Stomach smooth muscle (tissue), 2 donors: ENCODE measurements around the gene PPP1R26.
"Not testable (repeated sequence)": the region's sequence is repeated elsewhere in the genome, so short reads cannot be mapped to it uniquely, and the experiment has no call there.

Experiments used
- H3K27ac ChIP-seq: one replicate; pipeline ENCODE4 v1.7.0; 2013; ENCODE audit warnings: mild to moderate bottlenecking, low read length, inconsistent platforms
- H3K27me3 ChIP-seq, 2 donors: one replicate each; pipeline ENCODE4 v1.7.0; 2013; ENCODE audit warnings: low read length in 2 of 2; ENCODE audit not compliant: insufficient read depth in 2 of 2, control insufficient read depth in 1 of 2
- H3K36me3 ChIP-seq, 2 donors: one replicate each; pipeline ENCODE4 v1.7.0; 2013; ENCODE audit warnings: low read length in 2 of 2; ENCODE audit not compliant: control insufficient read depth in 2 of 2, insufficient read depth in 2 of 2
- H3K4me1 ChIP-seq: one replicate; pipeline ENCODE4 v1.7.0; 2013; ENCODE audit warnings: low read length; ENCODE audit not compliant: control insufficient read depth, insufficient read depth
- H3K4me3 ChIP-seq, 2 donors: one replicate each; pipeline ENCODE4 v1.7.0; 2013; ENCODE audit warnings: low read length in 2 of 2
- H3K9ac ChIP-seq, 2 donors: one replicate each; pipeline ENCODE4 v1.7.0; 2013; ENCODE audit warnings: low read length in 2 of 2, mild to moderate bottlenecking in 1 of 2
- H3K9me3 ChIP-seq, 2 donors: one replicate each; pipeline ENCODE4 v1.7.0; 2013; ENCODE audit warnings: low read length in 2 of 2; ENCODE audit not compliant: control insufficient read depth in 2 of 2
- donor health status: healthy.
- donor health status: Pancreatic carcinoma.

Gene PPP1R26

DNA sequence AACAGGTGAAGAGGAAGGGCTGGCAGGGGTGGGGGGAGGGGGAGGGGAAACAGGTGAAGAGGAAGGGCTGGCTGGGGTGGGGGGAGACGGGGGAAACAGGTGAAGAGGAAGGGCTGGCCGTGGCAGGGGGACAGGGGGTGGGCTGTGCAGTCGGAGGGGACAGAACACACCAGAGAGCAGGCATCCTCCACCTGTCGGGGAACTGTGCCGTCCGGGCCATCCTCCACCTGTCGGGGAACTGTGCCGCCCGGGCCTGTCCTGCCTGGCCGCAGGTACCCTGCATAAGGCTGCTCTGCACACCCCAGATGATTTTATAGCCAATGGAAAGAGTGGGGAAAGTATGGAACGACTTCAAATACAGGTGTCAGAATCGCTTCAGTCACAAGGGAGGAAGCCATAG, 32.5 kb upstream of the PPP1R26 start:
- H3K36me3 ChIP-seq, result no peaks in the 10 kb centered on the region
- no peak overlapping the region for H3K27ac ChIP-seq
- no peaks in the 10 kb centered on the region for H3K4me1 ChIP-seq
- no peaks in the 10 kb centered on the region for H3K9me3 ChIP-seq
- H3K4me3 ChIP-seq, result no peak overlapping the region
- H3K9ac ChIP-seq, result no peak overlapping the region
- H3K27me3 ChIP-seq, result peaks cover 10 to 17% of the 10 kb centered on the region in 2 donors

DNA sequence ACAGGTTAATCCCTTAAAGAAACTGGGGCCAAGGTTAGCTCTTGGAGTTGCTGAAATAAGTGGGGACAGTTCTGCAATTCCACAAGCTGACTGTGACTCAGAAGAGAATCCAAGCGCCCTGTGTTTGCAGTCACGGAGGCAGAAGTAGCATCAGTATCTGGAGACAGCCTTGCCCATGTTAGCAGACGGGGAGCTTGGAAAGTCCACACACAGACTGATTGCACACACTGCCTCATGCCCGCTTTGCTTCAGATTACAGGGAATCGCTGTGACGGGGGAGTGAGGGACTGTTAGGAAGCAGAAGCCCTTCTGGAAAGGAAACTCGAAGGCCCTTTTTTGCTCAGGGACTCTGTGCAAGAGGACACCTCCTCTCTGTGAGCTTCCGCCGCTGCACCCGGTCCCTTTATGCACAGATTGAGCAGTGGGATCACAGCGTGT, 30.9 kb upstream of the PPP1R26 start:
- H3K27me3 ChIP-seq, result peaks cover 8 to 15% of the 10 kb centered on the region in 2 donors
- no peaks in the 10 kb centered on the region for H3K36me3 ChIP-seq
- no peaks in the 10 kb centered on the region for H3K4me1 ChIP-seq
- no peak overlapping the region for H3K27ac ChIP-seq
- H3K9me3 ChIP-seq, result no peaks in the 10 kb centered on the region
- no peak overlapping the region for H3K9ac ChIP-seq
- no peak overlapping the region for H3K4me3 ChIP-seq

- H3K36me3 ChIP-seq, H3K4me1 ChIP-seq, H3K27ac ChIP-seq, H3K9me3 ChIP-seq, H3K27me3 ChIP-seq, H3K4me3 ChIP-seq, H3K9ac ChIP-seq: not testable (repeated sequence)
Observed at GRCh38 chr9:135449532-135449931, 30.1 kb upstream of the PPP1R26 start.

GRCh38 chr9:135450956-135451355, 28.6 kb upstream of the PPP1R26 start:
- Histone ChIP-seq H3K4me1 (no peaks in the 10 kb centered on the region), H3K27ac (no peak overlapping the region), H3K9ac (no peak overlapping the region)

GRCh38 chr9:135451909-135452308, 27.7 kb upstream of the PPP1R26 start:
- not testable (repeated sequence) for H3K27me3 ChIP-seq, H3K36me3 ChIP-seq, H3K9ac ChIP-seq, H3K4me1 ChIP-seq, H3K9me3 ChIP-seq, H3K27ac ChIP-seq, H3K4me3 ChIP-seq

More at GRCh38 chr9:135450956-135451355, 28.6 kb upstream of the PPP1R26 start:
- Histone ChIP-seq H3K36me3 (no peaks in the 10 kb centered on the region), H3K9me3 (peaks cover 4 to 5% of the 10 kb centered on the region in 2 donors), H3K4me3 (no peak overlapping the region), H3K27me3 (peaks cover 6 to 9% of the 10 kb centered on the region in 2 donors)

DNA sequence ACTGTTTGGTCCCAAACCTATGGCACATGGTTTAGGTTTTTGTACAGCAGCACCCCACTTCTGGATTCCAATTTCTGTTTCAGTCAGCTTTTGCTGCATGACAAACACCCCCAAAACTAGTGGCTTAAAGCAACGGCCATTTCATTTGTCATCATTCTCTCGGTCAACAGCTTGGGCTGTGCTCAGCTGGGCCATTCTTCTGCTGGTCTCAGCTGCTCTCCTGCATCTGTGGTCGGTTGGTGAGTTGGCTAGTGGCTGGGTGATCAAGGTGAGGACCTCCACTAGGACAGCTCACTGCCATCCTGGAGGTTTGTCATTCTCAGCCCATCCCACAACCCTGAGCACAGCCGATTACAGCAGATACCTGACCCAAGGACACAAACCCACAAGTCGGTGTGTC, 24.8 kb upstream of the PPP1R26 start:
- Histone ChIP-seq H3K9me3 (peaks cover 4 to 5% of the 10 kb centered on the region in 2 donors), H3K4me1 (no peaks in the 10 kb centered on the region), H3K9ac (no peak overlapping the region), H3K36me3 (no peaks in the 10 kb centered on the region), H3K27me3 (peaks cover 0 to 5% of the 10 kb centered on the region in 2 donors), H3K4me3 (no peak overlapping the region), H3K27ac (no peak overlapping the region)

GRCh38 chr9:135455401-135456030, 24.1 kb upstream of the PPP1R26 start:
- H3K9me3 ChIP-seq, result peaks cover 4 to 5% of the 10 kb centered on the region in 2 donors
- H3K9ac ChIP-seq, result no peak overlapping the region
- no peak overlapping the region for H3K4me3 ChIP-seq
- H3K4me1 ChIP-seq, result no peaks in the 10 kb centered on the region
- peaks cover 0 to 5% of the 10 kb centered on the region in 2 donors for H3K27me3 ChIP-seq
- H3K27ac ChIP-seq, result no peak overlapping the region
- no peaks in the 10 kb centered on the region for H3K36me3 ChIP-seq

DNA sequence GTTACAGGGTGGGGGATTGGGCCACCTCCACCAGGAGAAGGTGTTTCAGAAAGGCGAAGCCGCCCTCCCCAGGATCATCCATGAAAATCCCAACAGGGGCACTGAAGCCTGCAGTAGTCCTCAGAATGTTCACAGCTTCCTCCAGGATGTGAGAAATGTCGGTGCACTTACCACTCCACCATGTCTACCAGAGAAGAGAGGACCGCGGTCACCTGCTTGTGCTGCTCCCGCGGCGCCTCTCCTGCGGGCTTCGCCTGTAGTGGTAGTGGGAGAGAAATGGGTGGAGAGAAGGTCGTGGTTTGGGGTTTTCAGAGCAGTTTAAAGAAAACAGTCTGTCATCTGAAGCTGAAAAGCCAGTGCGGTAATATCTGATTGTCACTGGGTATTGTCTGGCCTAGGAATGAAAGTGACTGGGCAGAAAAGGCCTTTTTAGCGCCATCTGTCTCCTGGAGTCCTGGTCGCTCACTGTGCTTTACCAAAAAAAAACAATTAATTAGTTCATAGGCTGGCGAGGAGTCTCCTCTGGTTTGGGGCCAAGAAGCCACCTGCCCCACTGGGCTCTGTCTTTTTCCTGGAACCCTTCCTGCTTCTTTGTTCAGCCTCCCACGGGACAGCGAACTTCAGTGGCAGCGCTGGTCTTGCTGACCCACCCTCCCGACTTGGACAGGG, 23.0 kb upstream of the PPP1R26 start:
- Histone ChIP-seq H3K4me1 (no peaks in the 10 kb centered on the region), H3K27me3 (peaks cover 5% of the 10 kb centered on the region in 2 donors), H3K36me3 (no peaks in the 10 kb centered on the region), H3K4me3 (no peak overlapping the region), H3K9me3 (peaks cover 4 to 5% of the 10 kb centered on the region in 2 donors), H3K9ac (no peak overlapping the region), H3K27ac (no peak overlapping the region)

- not testable (repeated sequence) for H3K9me3 ChIP-seq, H3K4me3 ChIP-seq, H3K4me1 ChIP-seq, H3K36me3 ChIP-seq, H3K9ac ChIP-seq, H3K27me3 ChIP-seq, H3K27ac ChIP-seq
Observed at GRCh38 chr9:135458478-135458877, 21.1 kb upstream of the PPP1R26 start.

DNA sequence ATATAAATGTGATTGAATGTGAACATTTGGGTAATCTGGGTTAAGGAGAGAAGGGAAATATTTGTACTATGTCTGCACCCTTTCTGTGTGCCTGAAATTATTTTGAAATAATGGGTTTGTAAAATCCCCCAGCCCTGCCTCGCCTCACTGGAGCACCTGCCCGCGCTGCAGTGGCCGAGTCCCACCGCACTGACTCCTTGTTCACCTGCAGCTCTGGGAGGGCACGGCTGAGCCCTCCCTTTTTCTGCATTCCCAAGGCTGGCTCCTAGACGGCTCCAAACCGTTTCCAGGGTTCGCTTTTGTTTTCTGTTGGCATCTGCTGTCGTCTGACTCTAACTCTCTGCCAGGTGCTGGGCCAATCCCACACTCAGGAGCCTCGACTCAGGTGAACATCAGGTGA, 17.6 kb upstream of the PPP1R26 start:
- Histone ChIP-seq H3K36me3 (no peaks in the 10 kb centered on the region), H3K4me1 (no peaks in the 10 kb centered on the region), H3K9me3 (no peaks in the 10 kb centered on the region), H3K4me3 (no peak overlapping the region), H3K9ac (no peak overlapping the region), H3K27ac (no peak overlapping the region), H3K27me3 (peaks cover 2 to 8% of the 10 kb centered on the region in 2 donors)

DNA sequence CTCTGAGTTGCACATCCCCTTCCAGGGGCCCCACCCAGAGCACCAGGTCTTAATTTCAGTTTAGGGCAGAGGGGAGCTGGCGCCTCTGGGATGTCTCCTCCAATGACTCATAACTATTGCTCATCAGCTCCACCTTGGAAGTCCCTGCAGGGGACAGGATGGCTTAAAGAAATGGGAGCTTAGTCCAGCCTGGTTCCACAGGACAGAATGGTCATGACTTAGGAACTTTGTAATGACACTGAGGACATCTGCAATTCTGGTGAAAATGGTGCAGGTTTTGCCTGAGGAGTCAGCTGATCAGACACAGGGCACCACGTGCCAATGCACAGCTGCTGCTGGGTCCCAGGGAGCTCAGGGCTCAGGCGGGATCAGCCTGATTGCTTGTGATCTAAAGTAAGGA, 16.4 kb upstream of the PPP1R26 start:
- H3K27ac ChIP-seq, result no peak overlapping the region
- no peak overlapping the region for H3K4me3 ChIP-seq
- H3K4me1 ChIP-seq, result no peaks in the 10 kb centered on the region
- peaks cover 0 to 8% of the 10 kb centered on the region in 2 donors for H3K27me3 ChIP-seq
- no peaks in the 10 kb centered on the region for H3K9me3 ChIP-seq
- H3K36me3 ChIP-seq, result no peaks in the 10 kb centered on the region
- H3K9ac ChIP-seq, result no peak overlapping the region
